Panc1 (cell line): ENCODE measurements around the gene ZNF175. TPM values are rescaled to one million over a fixed set of nuclear protein-coding genes. Genes with fewer than 3 reads are reported as not detected.

Experiments
- ATAC-seq: fragments of 200-7000 bp; cut with Tn5 transposase; 2 replicates; pipeline ENCODE4 v1.9.1; 2020; ENCODE audit warnings: mild to moderate bottlenecking, moderate library complexity
- BruUV-seq: library from RNA; stranded (reverse); fragments of 400-500 nt; replicated peaks from 2 replicates; lab custom pipeline; 2021; lab: Mats Ljungman, UMichigan
- CTCF ChIA-PET: fragments of 300-600 bp; sonication (Branson Sonifier 250); formaldehyde crosslinking; loops from one replicate; lab custom pipeline; 2022; ENCODE audit warnings: antibody characterized with exemption; lab: Charles Lee
- POLR2A ChIA-PET: fragments of 300-600 bp; sonication (Branson Sonifier 250); formaldehyde crosslinking; loops from one replicate; lab custom pipeline; 2022; ENCODE audit warnings: antibody characterized with exemption; lab: Charles Lee
- DNase-seq: peaks from one replicate; pipeline ENCODE4 v3.0.0-alpha.2; 2010; ENCODE audit warnings: low read depth, low spot score
- H3K27ac ChIP-seq: 2 replicates; pipeline ENCODE4 v1.5.1; 2011; ENCODE audit warnings: mild to moderate bottlenecking, low read length, inconsistent platforms
- H3K27me3 ChIP-seq: fragments of 200-500 bp; sonication (Bioruptor generic); 2 replicates; pipeline ENCODE4 v1.6.0; 2014; ENCODE audit warnings: low read length, inconsistent platforms; ENCODE audit not compliant: control insufficient read depth, insufficient read depth
- H3K36me3 ChIP-seq: fragments of 200-500 bp; sonication (Bioruptor generic); 2 replicates; pipeline ENCODE4 v1.5.1; 2014; ENCODE audit warnings: inconsistent platforms, mild to moderate bottlenecking, low read length, moderate library complexity; ENCODE audit not compliant: control insufficient read depth, insufficient read depth
- H3K4me1 ChIP-seq: 2 replicates; pipeline ENCODE4 v1.5.1; 2011; ENCODE audit warnings: inconsistent platforms, mild to moderate bottlenecking, low read length, moderate library complexity; ENCODE audit not compliant: control insufficient read depth, insufficient read depth
- H3K4me3 ChIP-seq, 2 experiments: 2 replicates each; pipeline ENCODE4 v1.5.1; 2011 to 2012; ENCODE audit warnings: low read depth in 2 of 2, low read length in 2 of 2, mild to moderate bottlenecking in 2 of 2, inconsistent platforms in 1 of 2, moderate library complexity in 1 of 2
- H3K9me3 ChIP-seq: fragments of 200-500 bp; sonication (Bioruptor generic); 2 replicates; pipeline ENCODE4 v1.5.1; 2014; ENCODE audit warnings: low read depth, mild to moderate bottlenecking, inconsistent platforms, low read length, moderate library complexity; ENCODE audit not compliant: control insufficient read depth, insufficient read depth
- CTCF ChIP-seq: fragments of 450-650 bp; IDR thresholded peaks from 2 replicates; pipeline ENCODE4 v1.5.1; 2017; ENCODE audit warnings: mild to moderate bottlenecking
- POLR2AphosphoS5 ChIP-seq: IDR thresholded peaks from 2 replicates; pipeline ENCODE4 v1.6.1; 2012; ENCODE audit warnings: mild to moderate bottlenecking, low read depth, low read length, moderate library complexity
- REST ChIP-seq, 2 experiments: IDR thresholded peaks; 2 replicates each; pipeline ENCODE4 v1.6.1; 2011 to 2012; ENCODE audit warnings: low read depth in 2 of 2, control low read depth in 1 of 2, low read length in 1 of 2, mild to moderate bottlenecking in 1 of 2, moderate library complexity in 1 of 2; ENCODE audit not compliant: insufficient read depth in 1 of 2
- SIN3A ChIP-seq: IDR thresholded peaks from 2 replicates; pipeline ENCODE4 v1.6.1; 2012; ENCODE audit warnings: low read depth, mild to moderate bottlenecking, low read length, moderate library complexity, borderline replicate concordance; ENCODE audit not compliant: insufficient read depth
- TCF7L2 ChIP-seq: IDR thresholded peaks from 2 replicates; pipeline ENCODE4 v1.6.1; 2011; ENCODE audit warnings: mild to moderate bottlenecking, low read depth, low read length, inconsistent platforms
- in situ Hi-C: cut with HindIII; loops from 2 replicates; pipeline ENCODE4 v1.10.0; 2016; ENCODE audit warnings: low sequenced_read_pairs, low pct_unique_long_range_greater_than_20kb
- intact Hi-C: fragments of 100-400 bp; cut with micrococcal nuclease; formaldehyde crosslinking; loops from one replicate; pipeline ENCODE4 v1.10.0; 2022; ENCODE audit not compliant: unreplicated experiment
- total RNA-seq: library from RNA; stranded (reverse); gene quantifications from one replicate; pipeline ENCODE4 v1.2.1, GENCODE V29; 2021; ENCODE audit not compliant: unreplicated experiment

ZNF175 gene
- total RNA-seq, 1 experiment from 2014 or later = 7.3 TPM

DNA sequence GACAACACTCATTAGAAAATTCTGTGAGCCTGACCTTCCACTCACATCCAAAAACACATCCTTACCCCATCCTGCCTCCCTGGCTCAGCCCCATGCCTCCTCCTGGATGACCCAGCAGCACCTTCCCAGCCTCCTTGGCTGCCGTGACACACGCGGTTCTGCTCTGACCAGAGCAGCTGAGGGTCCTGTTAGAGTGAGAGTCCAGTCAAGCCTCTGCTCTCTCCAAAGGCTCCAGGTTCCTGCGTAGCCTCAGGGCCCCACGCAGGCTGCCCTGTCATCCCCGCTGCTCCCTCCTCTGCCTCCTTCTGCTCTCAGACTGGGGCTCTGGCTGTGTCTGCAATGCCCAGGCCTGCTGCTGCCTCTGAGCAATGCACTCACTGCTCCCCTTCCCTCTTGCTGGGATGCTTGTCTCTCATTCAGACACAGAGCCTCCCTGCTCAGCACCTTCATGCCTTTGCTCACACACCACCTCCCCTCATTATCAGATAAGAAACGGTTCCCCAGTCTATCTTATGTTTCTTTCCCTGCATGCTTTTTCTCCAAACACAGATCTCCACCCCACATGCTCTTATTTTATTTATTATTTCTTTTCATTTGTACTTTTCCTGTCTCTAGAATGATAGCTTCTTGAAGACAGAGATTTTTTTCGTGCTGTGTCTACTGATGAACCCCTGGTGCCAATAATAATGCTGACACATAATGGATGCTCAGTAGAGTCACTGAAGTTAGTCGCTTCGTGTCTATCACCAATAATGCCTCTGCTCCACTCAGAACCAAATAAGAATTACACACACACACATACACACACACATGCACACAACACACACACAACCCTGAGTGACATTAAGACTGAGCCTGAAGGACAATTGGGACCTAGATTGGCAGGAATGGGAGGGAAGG, 29.4 kb upstream of the ZNF175 start:
- Histone ChIP-seq H3K9me3 (no peaks in the 10 kb centered on the region), H3K4me1 (no peaks in the 10 kb centered on the region), H3K4me3 (no peak overlapping the region), H3K27ac (no peak overlapping the region), H3K36me3 (no peaks in the 10 kb centered on the region), H3K27me3 (peaks cover 2% of the 10 kb centered on the region; the same call in 1 of the 2 replicates)
- ChIA-PET CTCF (no interaction called here), POLR2A (no interaction called here)
- DNase-seq = no peak
- in situ Hi-C loops (no loop called here), intact Hi-C loops (no loop called here)
- BruUV-seq = no TSS peak
- no peak for ATAC-seq
- no peak for TF ChIP-seq REST (IDR thresholded peaks at IDR 0.05; ENCODE audit: insufficient read depth in 1 of 2, low read depth in 2 of 2, low read length in 1 of 2)
- TF ChIP-seq CTCF = no peak
- TF ChIP-seq SIN3A = no peak
- no peak for TF ChIP-seq TCF7L2
- no peak for TF ChIP-seq POLR2AphosphoS5

DNA sequence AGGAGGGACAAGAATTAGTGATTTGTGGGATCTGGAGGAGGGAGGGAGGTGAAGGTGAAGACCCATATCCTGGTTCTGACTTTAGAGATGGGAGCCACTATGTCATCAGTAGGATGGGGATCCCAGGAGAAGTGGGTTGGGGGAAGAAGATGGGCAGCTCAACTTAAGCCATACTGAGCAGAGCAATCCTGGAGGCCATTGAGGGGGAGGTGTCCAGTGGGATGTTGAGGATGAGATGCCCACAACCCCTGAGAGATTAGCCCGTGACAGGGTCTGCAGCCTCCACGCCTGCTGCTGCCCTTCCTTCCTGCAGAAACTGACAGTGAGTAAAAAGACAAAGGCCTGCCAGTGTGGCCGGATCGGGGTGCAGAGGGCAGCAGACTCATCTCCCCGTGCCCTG, 28.4 kb upstream of the ZNF175 start:
- in situ Hi-C loops = no loop called here
- H3K9me3 ChIP-seq = no peaks in the 10 kb centered on the region
- H3K27ac ChIP-seq = no peak overlapping the region
- H3K36me3 ChIP-seq = no peaks in the 10 kb centered on the region
- no TSS peak for BruUV-seq
- no peak overlapping the region for H3K4me3 ChIP-seq
- POLR2A ChIA-PET = no interaction called here
- no peaks in the 10 kb centered on the region for H3K4me1 ChIP-seq
- intact Hi-C loops = no loop called here
- DNase-seq = no peak
- CTCF ChIA-PET = no interaction called here
- TF ChIP-seq POLR2AphosphoS5 = no peak
- TF ChIP-seq CTCF = no peak
- TF ChIP-seq REST (IDR thresholded peaks at IDR 0.05; ENCODE audit: insufficient read depth in 1 of 2, low read depth in 2 of 2, low read length in 1 of 2) = no peak
- no peak for TF ChIP-seq SIN3A
- no peak for TF ChIP-seq TCF7L2
- ATAC-seq = no peak
- peaks cover 4% of the 10 kb centered on the region; the same call in 1 of the 2 replicates for H3K27me3 ChIP-seq
